ENCODE results near the gene IMP4. TPM values are rescaled to one million over a fixed set of nuclear protein-coding genes. Genes with fewer than 3 reads are reported as not detected.

The IMP4 gene
- total RNA-seq, 1 experiment from 2014 or later, result 121 TPM

GRCh38 chr2:130358420-130359350, 16.0 kb downstream of the IMP4 start:
- DNase-seq (ENCODE audit: low read depth, low spot score), result no peak
- no peak overlapping the region for H3K4me2 ChIP-seq (ENCODE audit: low read length)
- no TSS peak for BruUV-seq (replicated peaks)
- H3K79me2 ChIP-seq (ENCODE audit: insufficient read depth, low read length), result no peaks in the 10 kb centered on the region; the same call in none of the 2 replicates
- TF ChIP-seq SP1 (IDR thresholded peaks at IDR 0.05; ENCODE audit: low read depth), result no peak
- no peak for TF ChIP-seq CEBPB (IDR thresholded peaks at IDR 0.05; ENCODE audit: low read depth)
- no peak for TF ChIP-seq FOSL1 (IDR thresholded peaks at IDR 0.05; ENCODE audit: low read depth)
- TF ChIP-seq POLR2AphosphoS5 (IDR thresholded peaks at IDR 0.05; ENCODE audit: low read depth, low read length), result no peak
- no peak for TF ChIP-seq EZH2phosphoT487 (IDR thresholded peaks at IDR 0.05; ENCODE audit: borderline replicate concordance)
- no peak for TF ChIP-seq ZFX (IDR thresholded peaks at IDR 0.05)
- TF ChIP-seq ATF3 (IDR thresholded peaks at IDR 0.05), result no peak
- H3K9me2 ChIP-seq (ENCODE audit: insufficient read depth), result no peaks in the 10 kb centered on the region
- CTCF ChIA-PET, result interaction anchor here (1.0 kb wide), 1 partner anchor 16 kb away, joined by 3 read pairs; a partner anchor contains a TSS
- no peak for ATAC-seq
- H3K4me1 ChIP-seq (ENCODE audit: control insufficient read depth in 1 of 2, insufficient read depth in 2 of 2, low read length in 2 of 2), result peaks cover 0 to 19% of the 10 kb centered on the region in 2 experiments; a peak in 2 of 4 replicates
- H4K20me1 ChIP-seq (ENCODE audit: insufficient read depth), result no peaks in the 10 kb centered on the region
- RAD21 ChIA-PET (ENCODE audit: low non-redundant PET in 1 of 2, low total read pairs in 2 of 2, uncharacterized antibody in 2 of 2, unreplicated experiment in 2 of 2), result no interaction called here
- H3K36me3 ChIP-seq (ENCODE audit: control insufficient read depth in 1 of 2, insufficient read depth in 2 of 2, low read length in 2 of 2), result no peaks in the 10 kb centered on the region; a peak in 1 of 4 replicates
- no peak overlapping the region for H3K9ac ChIP-seq (ENCODE audit: low read length)
- no peak overlapping the region for H2AFZ ChIP-seq (ENCODE audit: low read depth, low read length, poor library complexity, severe bottlenecking)
- no peak overlapping the region for H3K4me3 ChIP-seq (replicated peaks in 1 of 2; ENCODE audit: low read depth in 1 of 2, low read length in 2 of 2)
- intact Hi-C loops (cut with micrococcal nuclease), result no loop called here
- no peak overlapping the region for H3K27ac ChIP-seq (ENCODE audit: low read depth, low read length)
- H3K27me3 ChIP-seq (ENCODE audit: insufficient read depth, low read length), result no peaks in the 10 kb centered on the region
- POLR2A ChIA-PET, result no interaction called here
- no peaks in the 10 kb centered on the region for H3K9me3 ChIP-seq (ENCODE audit: control insufficient read depth in 1 of 2, insufficient read depth in 1 of 2, low read depth in 1 of 2, low read length in 2 of 2)

- no peaks in the 10 kb centered on the region for H3K9me2 ChIP-seq (ENCODE audit: insufficient read depth)
- POLR2A ChIA-PET, result no interaction called here
- H3K4me1 ChIP-seq (ENCODE audit: control insufficient read depth in 1 of 2, insufficient read depth in 2 of 2, low read length in 2 of 2), result peaks cover 0 to 19% of the 10 kb centered on the region in 2 experiments; a peak in 2 of 4 replicates
- no TSS peak for BruUV-seq (replicated peaks)
- H3K4me3 ChIP-seq (replicated peaks in 1 of 2; ENCODE audit: low read depth in 1 of 2, low read length in 2 of 2), result no peak overlapping the region
- CTCF ChIA-PET, result no interaction called here
- RAD21 ChIA-PET (ENCODE audit: low non-redundant PET in 1 of 2, low total read pairs in 2 of 2, uncharacterized antibody in 2 of 2, unreplicated experiment in 2 of 2), result no interaction called here
- H3K36me3 ChIP-seq (ENCODE audit: control insufficient read depth in 1 of 2, insufficient read depth in 2 of 2, low read length in 2 of 2), result no peaks in the 10 kb centered on the region; a peak in 1 of 4 replicates
- H3K27me3 ChIP-seq (ENCODE audit: insufficient read depth, low read length), result no peaks in the 10 kb centered on the region
- ATAC-seq (no peak), DNase-seq (ENCODE audit: low read depth, low spot score) (no peak)
- no peak overlapping the region for H3K27ac ChIP-seq (ENCODE audit: low read depth, low read length)
- no peak for TF ChIP-seq TCF7L2 (IDR thresholded peaks at IDR 0.05; ENCODE audit: borderline replicate concordance, extremely low read depth, insufficient read depth, insufficient read length)
- no peak for TF ChIP-seq EZH2 (IDR thresholded peaks at IDR 0.05)
- H3K9me3 ChIP-seq (ENCODE audit: control insufficient read depth in 1 of 2, insufficient read depth in 1 of 2, low read depth in 1 of 2, low read length in 2 of 2), result no peaks in the 10 kb centered on the region
- no peak overlapping the region for H3K9ac ChIP-seq (ENCODE audit: low read length)
- no peaks in the 10 kb centered on the region for H4K20me1 ChIP-seq (ENCODE audit: insufficient read depth)
- no peak overlapping the region for H2AFZ ChIP-seq (ENCODE audit: low read depth, low read length, poor library complexity, severe bottlenecking)
- H3K79me2 ChIP-seq (ENCODE audit: insufficient read depth, low read length), result no peaks in the 10 kb centered on the region; the same call in none of the 2 replicates
- no peak overlapping the region for H3K4me2 ChIP-seq (ENCODE audit: low read length)
- intact Hi-C loops (cut with micrococcal nuclease), result no loop called here
Observed at GRCh38 chr2:130359466-130359865, 16.8 kb downstream of the IMP4 start.

Measured in HCT116 (cell line).